ENCODE data around the gene CMSS1. TPM values are rescaled to one million over a fixed set of nuclear protein-coding genes. Genes with fewer than 3 reads are reported as not detected.

Gene CMSS1
- total RNA-seq, 1 donor: 8.6 TPM

DNA sequence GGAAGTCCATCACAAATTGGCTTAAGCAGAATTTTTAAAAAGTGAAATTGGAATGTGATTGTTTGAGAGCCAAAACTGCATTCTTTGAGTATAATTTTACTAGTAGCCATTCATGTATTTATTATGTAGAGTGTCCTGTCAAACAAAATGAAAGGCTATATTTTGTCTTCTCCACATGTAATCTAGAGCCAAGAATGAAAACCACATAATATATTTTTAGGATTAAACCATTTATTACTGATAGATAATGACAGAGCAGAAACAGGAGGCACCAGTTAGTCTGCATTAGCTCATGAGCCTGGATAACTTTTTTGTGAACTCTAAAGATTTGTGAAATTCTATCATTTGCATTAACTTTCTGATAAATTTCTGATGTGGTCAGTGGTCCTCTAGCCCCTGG is 166.5 kb downstream of the CMSS1 start:
- H3K4me3 ChIP-seq (ENCODE audit: low read depth, low read length): no peak overlapping the region
- no peak for DNase-seq (ENCODE audit: low read depth)
- TF ChIP-seq, protein P1, sequence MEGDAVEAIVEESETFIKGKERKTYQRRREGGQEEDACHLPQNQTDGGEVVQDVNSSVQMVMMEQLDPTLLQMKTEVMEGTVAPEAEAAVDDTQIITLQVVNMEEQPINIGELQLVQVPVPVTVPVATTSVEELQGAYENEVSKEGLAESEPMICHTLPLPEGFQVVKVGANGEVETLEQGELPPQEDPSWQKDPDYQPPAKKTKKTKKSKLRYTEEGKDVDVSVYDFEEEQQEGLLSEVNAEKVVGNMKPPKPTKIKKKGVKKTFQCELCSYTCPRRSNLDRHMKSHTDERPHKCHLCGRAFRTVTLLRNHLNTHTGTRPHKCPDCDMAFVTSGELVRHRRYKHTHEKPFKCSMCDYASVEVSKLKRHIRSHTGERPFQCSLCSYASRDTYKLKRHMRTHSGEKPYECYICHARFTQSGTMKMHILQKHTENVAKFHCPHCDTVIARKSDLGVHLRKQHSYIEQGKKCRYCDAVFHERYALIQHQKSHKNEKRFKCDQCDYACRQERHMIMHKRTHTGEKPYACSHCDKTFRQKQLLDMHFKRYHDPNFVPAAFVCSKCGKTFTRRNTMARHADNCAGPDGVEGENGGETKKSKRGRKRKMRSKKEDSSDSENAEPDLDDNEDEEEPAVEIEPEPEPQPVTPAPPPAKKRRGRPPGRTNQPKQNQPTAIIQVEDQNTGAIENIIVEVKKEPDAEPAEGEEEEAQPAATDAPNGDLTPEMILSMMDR (IDR thresholded peaks at IDR 0.05; ENCODE audit: insufficient read depth, low read depth, low read length): no peak

DNA sequence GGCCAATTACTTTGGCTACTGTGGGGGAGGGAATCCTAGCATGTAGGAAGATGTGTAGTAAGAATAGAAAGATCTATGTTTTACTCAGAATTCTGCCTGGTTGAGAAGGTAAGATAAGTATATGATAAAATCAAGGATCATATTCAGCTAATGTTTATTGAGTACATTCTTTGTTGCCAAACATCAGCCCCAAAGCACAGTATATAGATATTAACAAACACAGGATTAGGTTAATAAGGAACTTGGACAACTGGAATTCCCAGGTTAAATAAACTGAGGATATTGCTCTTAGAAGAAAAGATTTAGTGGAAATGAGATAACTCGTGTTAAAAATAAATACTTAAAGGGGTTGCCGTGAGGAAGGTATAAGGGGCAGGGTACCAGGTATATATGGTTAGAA is 167.0 kb downstream of the CMSS1 start:
- H3K4me3 ChIP-seq (ENCODE audit: low read depth, low read length): no peak overlapping the region
- no peak for DNase-seq (ENCODE audit: low read depth)
- TF ChIP-seq, protein P1 (IDR thresholded peaks at IDR 0.05; ENCODE audit: insufficient read depth, low read depth, low read length): no peak

DNA sequence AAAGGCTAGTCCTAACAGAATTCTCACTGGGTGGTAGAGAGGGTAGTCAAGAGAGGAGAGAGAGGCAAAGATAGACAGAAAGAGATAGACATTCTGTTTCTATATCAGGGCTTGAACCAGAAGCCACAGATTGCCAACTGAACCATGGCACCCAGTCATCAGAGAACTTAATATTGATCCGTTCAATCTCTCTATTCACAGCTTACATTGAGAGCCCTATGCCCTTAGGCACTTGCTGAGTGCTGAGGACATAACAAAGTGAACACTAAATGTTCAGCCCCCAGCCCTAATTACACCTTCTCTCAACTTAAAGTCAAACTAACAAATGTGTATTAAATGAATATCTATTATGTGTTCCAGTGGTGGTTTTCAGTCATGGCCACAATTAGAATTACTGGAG is 172.5 kb downstream of the CMSS1 start:
- DNase-seq (ENCODE audit: low read depth): no peak
- TF ChIP-seq, protein P1 (IDR thresholded peaks at IDR 0.05; ENCODE audit: insufficient read depth, low read depth, low read length): no peak
- no peak overlapping the region for H3K4me3 ChIP-seq (ENCODE audit: low read depth, low read length)

DNA sequence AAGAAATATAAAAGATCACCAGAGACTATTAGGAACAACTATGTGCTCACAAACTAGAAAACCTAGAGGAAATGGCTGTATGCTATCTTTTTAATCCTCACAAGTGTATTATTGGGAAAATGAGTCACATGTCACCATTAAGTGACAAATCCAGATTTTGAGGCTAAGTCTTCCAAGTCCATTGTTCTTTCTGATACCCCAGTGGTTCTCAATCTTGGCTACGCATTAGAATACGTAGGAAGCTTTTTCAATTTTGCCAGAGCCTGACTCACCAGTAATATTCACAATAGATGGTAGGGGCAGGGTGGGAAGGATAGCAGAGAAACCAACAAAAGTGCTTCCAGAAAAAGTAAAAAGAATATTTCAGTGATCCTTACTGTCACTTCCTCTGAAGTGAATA is 179.6 kb downstream of the CMSS1 start:
- H3K4me3 ChIP-seq (ENCODE audit: low read depth, low read length): no peak overlapping the region
- no peak for DNase-seq (ENCODE audit: low read depth)
- TF ChIP-seq, protein P1 (IDR thresholded peaks at IDR 0.05; ENCODE audit: insufficient read depth, low read depth, low read length): no peak

DNA sequence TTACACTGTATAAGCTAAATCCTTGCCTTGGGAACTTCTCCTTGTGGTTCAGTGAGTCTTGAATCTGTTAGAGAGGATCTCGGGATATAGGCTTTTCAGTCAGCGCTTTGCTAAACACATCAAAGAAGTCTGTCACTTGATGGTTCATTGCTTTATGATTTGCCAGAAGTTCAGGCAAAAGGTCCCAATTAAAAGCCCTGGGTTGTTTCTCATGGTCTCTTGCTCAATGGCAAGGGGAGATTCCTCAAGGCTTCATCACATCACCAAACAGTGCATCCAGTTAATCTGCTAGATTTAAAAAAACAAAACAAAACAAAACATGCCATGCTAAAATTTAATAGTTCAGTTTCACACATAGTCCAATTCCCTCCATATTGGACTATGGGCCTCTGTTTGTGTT is 181.9 kb downstream of the CMSS1 start:
- no peak overlapping the region for H3K4me3 ChIP-seq (ENCODE audit: low read depth, low read length)
- DNase-seq (ENCODE audit: low read depth): peak; percentile 77
- TF ChIP-seq, protein P1 (IDR thresholded peaks at IDR 0.05; ENCODE audit: insufficient read depth, low read depth, low read length): no peak

DNA sequence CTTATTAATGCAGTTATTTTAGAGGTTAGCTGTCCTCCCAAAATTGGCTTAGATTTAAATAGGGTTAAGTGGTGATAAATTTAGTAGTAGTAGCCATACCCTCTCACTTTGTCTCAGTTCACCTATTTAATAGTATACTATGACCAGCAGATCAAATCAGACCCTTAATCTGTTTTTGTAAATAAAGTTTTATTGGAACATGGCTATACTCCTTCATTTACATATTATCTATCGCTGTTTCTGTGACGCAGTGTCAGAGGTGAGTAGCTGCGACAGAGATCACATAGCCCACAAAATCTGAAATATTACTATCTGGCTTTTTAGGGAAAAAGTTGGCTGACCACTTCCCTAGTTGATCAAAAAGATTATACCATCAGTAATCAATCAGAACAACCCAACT is 183.4 kb downstream of the CMSS1 start:
- TF ChIP-seq, protein P1 (IDR thresholded peaks at IDR 0.05; ENCODE audit: insufficient read depth, low read depth, low read length): no peak
- no peak for DNase-seq (ENCODE audit: low read depth)
- no peak overlapping the region for H3K4me3 ChIP-seq (ENCODE audit: low read depth, low read length)

DNA sequence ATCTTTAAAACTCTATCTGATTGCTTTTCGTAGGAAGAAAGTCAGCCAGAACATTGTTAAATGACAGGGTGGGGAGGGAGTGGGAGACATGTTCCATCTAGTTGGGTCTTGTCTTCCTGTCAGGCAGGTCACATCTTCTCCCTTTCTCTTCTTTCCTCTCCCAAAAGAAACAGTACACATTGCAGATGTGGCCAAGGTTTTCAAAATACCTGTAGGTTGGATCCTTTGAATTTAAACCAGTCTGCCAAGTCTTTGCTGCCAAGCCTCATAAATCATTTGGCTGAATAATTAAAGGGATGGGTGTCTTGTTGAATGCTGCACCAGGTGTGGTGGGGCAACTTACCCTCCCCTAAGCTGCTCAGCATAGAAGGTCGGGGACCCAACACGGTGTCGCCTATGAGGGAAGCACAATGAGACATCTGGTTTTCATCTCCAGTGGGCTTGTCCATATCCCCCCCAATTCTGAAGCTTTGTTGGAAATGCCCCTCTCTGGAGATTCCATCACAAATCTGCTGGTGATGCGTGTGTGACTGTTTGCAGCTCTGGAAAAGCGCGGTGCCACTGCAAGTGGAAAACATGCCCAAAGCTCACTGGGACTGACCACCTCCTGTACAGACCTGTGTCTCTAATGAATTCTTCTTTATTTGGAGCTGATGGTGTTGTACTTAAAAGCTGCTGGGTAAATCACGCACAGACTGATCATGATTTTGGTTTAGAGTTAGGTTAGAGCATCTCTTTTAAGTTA is 184.0 kb downstream of the CMSS1 start:
- H3K4me3 ChIP-seq (ENCODE audit: low read depth, low read length): no peak overlapping the region
- TF ChIP-seq, protein P1 (IDR thresholded peaks at IDR 0.05; ENCODE audit: insufficient read depth, low read depth, low read length): no peak
- DNase-seq (ENCODE audit: low read depth): no peak

Data from fibroblast of villous mesenchyme (primary cell).